NCI-H1092 treated with DMSO at 0.1 percent for 48 hours (cell line): Measurements from ENCODE around the gene PDYN.

Experiments used
- DNase-seq: peaks from one replicate; lab custom pipeline; 2025; lab: John Stamatoyannopoulos, UW

The PDYN gene

GRCh38 chr20:1934721-1935573 lies 58.9 kb downstream of the PDYN start:
- DNase-seq: no peak

GRCh38 chr20:1934156-1934555 lies 59.7 kb downstream of the PDYN start:
- DNase-seq: no peak

- no peak for DNase-seq
Measured at GRCh38 chr20:1933465-1933870, 60.4 kb downstream of the PDYN start.

GRCh38 chr20:1932971-1933370 lies 60.9 kb downstream of the PDYN start:
- DNase-seq: no peak

- no peak for DNase-seq
Measured at GRCh38 chr20:1931830-1932229, 62.0 kb downstream of the PDYN start.

- no peak for DNase-seq
Measured at GRCh38 chr20:1930165-1930564, 63.7 kb downstream of the PDYN start.

- DNase-seq: no peak
Measured at GRCh38 chr20:1929460-1929859, 64.4 kb downstream of the PDYN start.

- DNase-seq: no peak
Measured at GRCh38 chr20:1928782-1929181, 65.1 kb downstream of the PDYN start.
